Muscle of leg (tissue), 16 donors: ENCODE data around the gene UBASH3A. TPM values are rescaled to one million over a fixed set of nuclear protein-coding genes. Genes with fewer than 3 reads are reported as not detected.

ENCODE experiments used
- DNase-seq: peaks from one replicate; pipeline ENCODE4 v3.0.0; 2013
- H3K27ac ChIP-seq: one replicate; pipeline ENCODE4 v1.5.1; 2013; ENCODE audit warnings: mild to moderate bottlenecking, low read length, control low read depth
- H3K27me3 ChIP-seq: one replicate; pipeline ENCODE4 v1.6.1; 2013; ENCODE audit warnings: low read length; ENCODE audit not compliant: control insufficient read depth, insufficient read depth
- H3K36me3 ChIP-seq: one replicate; pipeline ENCODE4 v1.6.1; 2013; ENCODE audit warnings: low read length; ENCODE audit not compliant: control insufficient read depth, insufficient read depth
- H3K4me1 ChIP-seq: one replicate; pipeline ENCODE4 v1.6.1; 2013; ENCODE audit warnings: low read length; ENCODE audit not compliant: control insufficient read depth, insufficient read depth
- H3K4me3 ChIP-seq: one replicate; pipeline ENCODE4 v1.5.1; 2013; ENCODE audit warnings: low read length, control low read depth
- H3K9me3 ChIP-seq: replicated peaks from 2 replicates; pipeline ENCODE4 v1.6.1; 2013; ENCODE audit warnings: low read depth, low read length; ENCODE audit not compliant: control insufficient read depth
- WGBS: methylation state at CpG from one replicate; pipeline ENCODE4 v1.1.5; 2013; ENCODE audit warnings: missing lambda C conversion rate; ENCODE audit not compliant: insufficient coverage; 5-methylcytosine and 5-hydroxymethylcytosine counted together
- long read RNA-seq, 11 donors: transcript quantifications; one replicate each; lab custom pipeline, GENCODE V29; 2026
- polyA plus RNA-seq, 8 donors: library from polyadenylated mRNA; unstranded; fragments of 120-200 nt; gene quantifications; one replicate each; pipeline versions ENCODE4 v1.2.1 to v1.2.3, GENCODE V29; 2013; ENCODE audit warnings: inconsistent platforms in 1 of 8, low replicate concordance in 1 of 8; ENCODE audit not compliant: insufficient read length in 8 of 8, insufficient read depth in 1 of 8
- total RNA-seq: library from RNA; stranded (reverse); fragments of 120-200 nt; gene quantifications from one replicate; pipeline ENCODE4 v1.2.4, GENCODE V29; 2013

Gene UBASH3A
- total RNA-seq (0.04 TPM), polyA plus RNA-seq (under 1 TPM in 3 of 8 donors, not detected in 5; 0.06 to 0.09 (median 0.09) TPM)
- long read RNA-seq, donor 1 = 0 reads
- long read RNA-seq, donor 2 = 0 reads
- long read RNA-seq, donor 3 = 0 reads
- long read RNA-seq, donor 4 = 0 reads
- long read RNA-seq, donor 5, partial matches to known transcripts = 0 of 1 reads
- long read RNA-seq, donor 5, other reads (novel, unspliced or antisense) = 0 of 1 reads
- long read RNA-seq, donor 6 = 0 reads
- long read RNA-seq, donor 7 = 0 reads
- long read RNA-seq, donor 8 = 0 reads
- long read RNA-seq, donor 9 = 0 reads
- long read RNA-seq, donor 10 = 0 reads
- long read RNA-seq, donor 11 = 0 reads

GRCh38 chr21:42403611-42404231 lies at the start of gene UBASH3A:
TSS of gene UBASH3A (plus strand) at chr21:42403902. CDS start at chr21:42403946, 44 bp downstream.
- H3K27me3 ChIP-seq = peaks cover 3% of the 10 kb centered on the region
- no peak within 1 kb of the TSS for H3K4me3 ChIP-seq
- no peak for DNase-seq
- H3K9me3 ChIP-seq = peaks cover 3% of the 10 kb centered on the region
- no peak within 1 kb of the TSS for H3K27ac ChIP-seq
- H3K36me3 ChIP-seq = no peaks in the 10 kb centered on the region
- WGBS = 78% methylated on average over 21 of the region's 21 CpGs
- no peaks in the 10 kb centered on the region for H3K4me1 ChIP-seq

GRCh38 chr21:42356046-42356445 lies 47.7 kb upstream of the UBASH3A start:
- no peak for DNase-seq
- 63% methylated on average over 1 of the region's 2 CpGs for WGBS
- Histone ChIP-seq H3K4me3 (no peak overlapping the region), H3K9me3 (peaks cover 2% of the 10 kb centered on the region), H3K36me3 (no peaks in the 10 kb centered on the region), H3K27me3 (peaks cover 9% of the 10 kb centered on the region), H3K27ac (no peak overlapping the region), H3K4me1 (no peaks in the 10 kb centered on the region)

- no peak for DNase-seq
- 57% methylated on average over 6 of the region's 6 CpGs for WGBS
- no peaks in the 10 kb centered on the region for H3K36me3 ChIP-seq
- peaks cover 13% of the 10 kb centered on the region for H3K27me3 ChIP-seq
- no peak overlapping the region for H3K27ac ChIP-seq
- H3K4me1 ChIP-seq = no peaks in the 10 kb centered on the region
- peaks cover 2% of the 10 kb centered on the region for H3K9me3 ChIP-seq
- H3K4me3 ChIP-seq = no peak overlapping the region
Observed at GRCh38 chr21:42356650-42357049, 47.1 kb upstream of the UBASH3A start.

GRCh38 chr21:42357307-42357706 lies 46.4 kb upstream of the UBASH3A start:
- Histone ChIP-seq H3K27me3 (peaks cover 19% of the 10 kb centered on the region), H3K4me3 (no peak overlapping the region), H3K27ac (no peak overlapping the region), H3K36me3 (no peaks in the 10 kb centered on the region), H3K9me3 (peaks cover 2% of the 10 kb centered on the region), H3K4me1 (no peaks in the 10 kb centered on the region)
- no peak for DNase-seq
- no CpG with 5 or more reads among the region's 3 CpGs for WGBS

GRCh38 chr21:42358261-42358660 lies 45.4 kb upstream of the UBASH3A start:
- Histone ChIP-seq H3K36me3 (no peaks in the 10 kb centered on the region), H3K27ac (no peak overlapping the region), H3K9me3 (peaks cover 2% of the 10 kb centered on the region), H3K27me3 (peaks cover 28% of the 10 kb centered on the region), H3K4me1 (no peaks in the 10 kb centered on the region), H3K4me3 (no peak overlapping the region)
- DNase-seq = no peak
- WGBS = 93% methylated on average over 9 of the region's 12 CpGs

GRCh38 chr21:42358937-42359336 lies 44.8 kb upstream of the UBASH3A start:
- DNase-seq = no peak
- no peak overlapping the region for H3K27ac ChIP-seq
- H3K9me3 ChIP-seq = peaks cover 2% of the 10 kb centered on the region
- no peaks in the 10 kb centered on the region for H3K36me3 ChIP-seq
- H3K4me3 ChIP-seq = no peak overlapping the region
- no peaks in the 10 kb centered on the region for H3K4me1 ChIP-seq
- WGBS = 80% methylated on average over 11 of the region's 13 CpGs
- H3K27me3 ChIP-seq = peaks cover 31% of the 10 kb centered on the region

GRCh38 chr21:42360317-42360716 lies 43.4 kb upstream of the UBASH3A start:
- 100% methylated on average over 1 of the region's 2 CpGs for WGBS
- H3K27me3 ChIP-seq = peaks cover 39% of the 10 kb centered on the region
- no peak for DNase-seq
- H3K4me1 ChIP-seq = no peaks in the 10 kb centered on the region
- no peaks in the 10 kb centered on the region for H3K36me3 ChIP-seq
- no peak overlapping the region for H3K4me3 ChIP-seq
- no peak overlapping the region for H3K27ac ChIP-seq
- H3K9me3 ChIP-seq = peaks cover 2% of the 10 kb centered on the region

- Histone ChIP-seq H3K36me3 (no peaks in the 10 kb centered on the region), H3K4me1 (no peaks in the 10 kb centered on the region), H3K9me3 (peaks cover 2% of the 10 kb centered on the region), H3K4me3 (no peak overlapping the region), H3K27ac (no peak overlapping the region), H3K27me3 (peaks cover 39% of the 10 kb centered on the region)
- WGBS = 0% methylated on average over 1 of the region's 7 CpGs
- DNase-seq = no peak
Observed at GRCh38 chr21:42361286-42361685, 42.4 kb upstream of the UBASH3A start.

GRCh38 chr21:42362198-42362597 lies 41.5 kb upstream of the UBASH3A start:
- no peak for DNase-seq
- H3K4me3 ChIP-seq = no peak overlapping the region
- H3K9me3 ChIP-seq = peaks cover 2% of the 10 kb centered on the region
- WGBS = 71% methylated on average over 3 of the region's 12 CpGs
- H3K27ac ChIP-seq = no peak overlapping the region
- no peaks in the 10 kb centered on the region for H3K36me3 ChIP-seq
- peaks cover 39% of the 10 kb centered on the region for H3K27me3 ChIP-seq
- no peaks in the 10 kb centered on the region for H3K4me1 ChIP-seq

- no peaks in the 10 kb centered on the region for H3K4me1 ChIP-seq
- no peak overlapping the region for H3K27ac ChIP-seq
- peaks cover 2% of the 10 kb centered on the region for H3K9me3 ChIP-seq
- no peaks in the 10 kb centered on the region for H3K36me3 ChIP-seq
- DNase-seq = no peak
- H3K4me3 ChIP-seq = no peak overlapping the region
- peaks cover 39% of the 10 kb centered on the region for H3K27me3 ChIP-seq
- no CpG with 5 or more reads among the region's 9 CpGs for WGBS
Observed at GRCh38 chr21:42362700-42363099, 41.0 kb upstream of the UBASH3A start.
